GM18499 (cell line): ENCODE results near the gene PACSIN1.
"Not testable (repeated sequence)": the region's sequence is repeated elsewhere in the genome, so short reads cannot be mapped to it uniquely, and the experiment has no call there.

Source experiments
- ATAC-seq: cut with Tn5 transposase; IDR thresholded peaks from one replicate; pipeline ENCODE4 v1.9.1; 2021; ENCODE audit warnings: moderate number of reproducible peaks; ENCODE audit not compliant: insufficient read depth, unreplicated experiment

The PACSIN1 gene

DNA sequence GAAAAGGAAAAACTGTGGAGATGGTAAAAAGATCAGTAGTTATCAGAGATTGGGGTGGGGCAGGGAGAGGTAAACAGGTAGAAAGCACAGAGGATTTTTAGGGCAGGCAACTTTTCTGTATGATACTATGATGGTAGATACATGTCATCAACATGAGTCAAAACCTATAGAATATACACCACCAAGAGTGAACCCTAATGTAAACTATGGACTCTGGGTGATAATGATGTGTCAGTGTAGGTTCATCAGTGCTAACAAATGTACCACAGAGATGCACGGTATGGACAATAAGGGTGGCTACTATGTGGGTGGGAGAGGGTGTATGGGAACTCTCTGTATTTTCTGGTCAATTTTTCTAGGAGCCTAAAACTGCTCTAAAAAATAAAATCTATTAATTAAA lies 18.5 kb downstream of the PACSIN1 start:
- no peak for ATAC-seq

DNA sequence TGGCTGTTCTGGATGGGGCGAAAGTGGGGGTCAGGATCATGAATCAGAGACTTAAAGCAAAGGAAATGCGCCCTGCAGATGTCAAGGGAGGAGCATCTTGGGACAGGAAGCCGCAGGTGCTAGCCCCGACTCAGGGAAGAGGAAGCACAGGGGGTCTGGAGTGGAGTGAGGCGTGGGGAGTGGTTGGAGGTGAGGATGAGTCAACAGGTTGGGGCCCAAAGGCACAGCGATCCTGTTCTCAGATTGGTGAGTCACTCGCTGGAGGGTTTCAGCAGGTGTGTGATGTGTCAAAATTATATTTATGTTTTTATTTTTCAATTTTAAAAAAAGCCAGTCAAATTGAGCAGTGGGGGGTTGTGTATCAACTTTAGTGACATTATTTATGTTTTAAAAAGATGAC lies 19.0 kb downstream of the PACSIN1 start:
- ATAC-seq, result no peak

DNA sequence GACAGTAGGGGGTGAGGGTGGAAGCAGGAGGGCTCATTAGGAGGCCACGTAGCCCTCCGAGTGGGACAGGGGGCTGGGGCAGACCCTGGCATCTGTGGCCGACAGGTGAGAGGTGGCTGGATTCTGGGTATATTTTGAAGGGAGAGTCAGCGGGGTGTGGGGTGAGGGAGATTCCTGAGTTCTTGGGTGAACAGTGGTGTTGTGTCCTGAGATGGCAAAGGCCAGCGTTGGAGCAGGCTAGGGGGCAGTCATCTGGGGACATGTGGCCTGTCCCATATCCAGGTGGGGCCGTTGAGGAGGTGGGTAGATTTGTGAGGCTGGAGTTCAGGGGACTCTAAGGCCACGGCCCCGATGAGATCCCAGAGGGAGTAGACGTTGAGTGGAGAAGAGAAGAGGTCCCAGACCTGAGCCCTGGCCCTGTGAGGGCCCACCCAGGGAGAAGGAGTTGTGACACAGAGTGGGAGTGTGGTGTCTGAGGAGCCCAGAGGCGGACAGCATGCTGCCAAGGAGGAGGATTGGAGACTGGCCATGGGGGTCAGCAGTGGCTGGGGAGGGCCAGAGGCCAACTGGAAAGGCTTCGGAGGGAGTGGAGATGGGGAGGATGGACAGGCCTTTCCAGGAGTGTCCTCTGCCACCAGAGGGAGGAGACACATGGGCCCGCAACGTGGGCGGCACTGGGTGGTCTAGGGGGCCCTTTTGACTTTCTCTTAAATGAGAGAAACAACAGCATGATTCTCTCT lies 19.6 kb downstream of the PACSIN1 start:
- no peak for ATAC-seq

DNA sequence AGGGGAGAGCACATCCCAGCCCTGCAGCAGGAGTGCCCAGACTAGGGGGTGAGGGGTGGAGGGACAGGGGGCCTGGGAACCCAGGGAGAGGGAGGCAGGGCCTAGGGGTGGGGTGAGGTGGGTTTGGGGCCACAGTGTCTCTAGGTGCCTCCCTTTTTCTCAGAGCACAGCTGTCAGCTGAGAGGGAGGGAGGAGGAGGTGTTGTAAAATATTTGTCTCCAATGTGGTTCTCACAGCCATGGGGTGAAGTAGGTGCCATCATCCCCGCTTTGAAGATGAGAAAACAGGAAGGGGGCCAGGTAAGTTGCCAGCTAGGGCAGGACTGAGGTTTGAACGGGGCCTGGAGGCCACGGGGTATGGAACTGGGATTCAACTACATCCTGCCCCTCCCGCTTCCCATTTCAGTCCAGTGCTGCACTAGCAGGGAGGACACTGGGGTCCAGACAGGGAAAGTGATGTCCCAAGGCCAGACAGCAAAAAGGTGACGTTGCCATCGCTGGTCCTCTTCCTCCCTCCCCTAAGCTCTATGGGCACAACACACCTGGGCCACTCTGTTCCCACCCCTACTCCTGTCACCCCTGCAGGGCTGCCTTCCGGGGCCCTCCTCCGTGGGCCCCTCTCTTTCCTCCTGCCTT lies 20.3 kb downstream of the PACSIN1 start:
- ATAC-seq, result no peak

GRCh38 chr6:34486886-34487285 lies 21.0 kb downstream of the PACSIN1 start:
- ATAC-seq, result not testable (repeated sequence)

DNA sequence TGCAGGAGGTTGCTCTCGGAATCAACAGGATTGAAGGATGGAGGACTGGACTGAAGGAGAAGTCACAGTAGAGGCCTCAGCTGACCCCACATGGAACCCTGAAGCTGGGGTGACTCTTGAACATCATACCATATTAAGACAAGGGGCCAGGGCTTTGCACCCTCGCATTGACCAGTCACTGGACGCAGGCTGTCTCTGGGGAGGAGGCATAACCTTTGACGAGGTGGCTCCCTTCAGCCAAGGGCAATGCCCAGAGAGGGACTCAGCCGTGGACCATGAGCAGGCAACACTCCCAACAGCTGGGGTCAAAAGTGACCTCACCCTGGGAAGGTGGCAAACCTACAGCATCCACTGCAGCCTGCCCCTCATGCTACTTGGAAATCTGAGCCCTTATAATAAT lies 21.7 kb downstream of the PACSIN1 start:
- ATAC-seq, result no peak

- no peak for ATAC-seq
Observed at GRCh38 chr6:34489207-34489805, 23.4 kb downstream of the PACSIN1 start.

DNA sequence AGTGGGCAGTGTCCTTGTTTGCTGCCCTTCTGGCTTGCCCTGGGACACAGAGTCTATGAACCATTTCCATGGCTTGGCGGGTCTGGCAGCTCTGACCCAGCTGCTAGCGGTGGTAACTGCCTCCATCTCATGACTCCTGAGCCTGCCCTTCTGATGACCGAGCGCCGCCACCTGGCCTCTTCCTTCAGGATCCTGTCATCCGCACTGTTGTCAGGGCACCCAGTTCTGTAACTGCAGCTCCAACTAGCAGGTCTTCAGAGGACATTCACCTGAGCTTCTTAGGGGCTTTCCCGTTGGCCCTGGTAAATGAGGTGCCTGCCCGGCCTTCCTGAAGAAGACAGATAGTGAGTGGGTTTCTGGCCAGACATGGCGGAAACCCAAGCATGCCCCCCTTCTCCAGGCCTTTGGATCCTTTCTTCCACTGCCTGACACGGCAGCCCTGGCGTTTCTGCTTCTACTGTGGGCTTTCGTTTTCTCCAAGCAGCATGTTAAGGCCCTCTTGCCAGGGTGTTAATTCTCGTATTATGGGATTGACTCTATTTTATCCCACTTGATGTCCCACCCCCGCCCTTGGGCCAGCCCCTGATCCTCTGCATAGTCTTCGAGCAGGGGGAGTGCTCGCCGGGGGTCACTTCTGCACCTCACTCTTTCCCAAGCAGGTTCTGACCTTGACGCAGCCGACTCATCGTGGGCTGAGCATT lies 24.7 kb downstream of the PACSIN1 start:
- ATAC-seq, result no peak

DNA sequence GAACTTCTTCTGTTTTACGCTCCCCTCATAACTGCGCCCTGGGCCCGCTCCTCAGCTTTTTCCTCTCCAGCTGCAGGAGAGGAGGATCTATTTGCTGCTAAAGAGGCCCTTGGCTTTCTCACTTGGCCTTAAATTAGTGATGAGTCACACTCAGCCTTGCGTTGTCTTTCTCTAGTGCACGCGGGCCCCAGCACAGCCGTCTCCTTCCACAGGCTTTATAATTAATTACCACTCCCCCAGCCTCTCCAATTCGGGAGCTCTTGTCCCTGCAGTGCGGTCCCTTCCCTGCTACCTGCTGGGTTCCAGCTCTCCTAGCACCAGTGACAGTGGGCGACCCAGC lies 25.2 kb downstream of the PACSIN1 start:
- ATAC-seq, result no peak

- ATAC-seq, result no peak
Observed at GRCh38 chr6:34493344-34493743, 27.5 kb downstream of the PACSIN1 start.

DNA sequence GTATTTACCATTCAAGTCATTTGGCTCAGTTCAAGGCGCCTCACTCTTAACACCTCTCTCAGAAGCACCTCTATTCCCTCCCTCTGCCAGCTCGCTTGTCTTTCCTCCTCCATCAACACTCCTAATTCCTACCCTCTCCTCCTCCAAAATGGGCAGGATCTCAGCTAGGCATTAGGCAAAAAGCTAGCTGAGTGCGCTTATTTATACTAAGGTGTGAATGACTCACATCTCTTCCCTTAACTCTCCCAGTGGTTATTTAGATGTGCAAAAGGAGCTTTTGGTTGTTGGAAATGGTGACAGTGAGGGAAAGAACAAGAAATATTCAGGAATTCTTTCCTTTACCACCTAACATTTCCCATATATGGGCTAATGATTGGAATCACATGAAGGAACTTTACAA lies 29.1 kb downstream of the PACSIN1 start:
- no peak for ATAC-seq

DNA sequence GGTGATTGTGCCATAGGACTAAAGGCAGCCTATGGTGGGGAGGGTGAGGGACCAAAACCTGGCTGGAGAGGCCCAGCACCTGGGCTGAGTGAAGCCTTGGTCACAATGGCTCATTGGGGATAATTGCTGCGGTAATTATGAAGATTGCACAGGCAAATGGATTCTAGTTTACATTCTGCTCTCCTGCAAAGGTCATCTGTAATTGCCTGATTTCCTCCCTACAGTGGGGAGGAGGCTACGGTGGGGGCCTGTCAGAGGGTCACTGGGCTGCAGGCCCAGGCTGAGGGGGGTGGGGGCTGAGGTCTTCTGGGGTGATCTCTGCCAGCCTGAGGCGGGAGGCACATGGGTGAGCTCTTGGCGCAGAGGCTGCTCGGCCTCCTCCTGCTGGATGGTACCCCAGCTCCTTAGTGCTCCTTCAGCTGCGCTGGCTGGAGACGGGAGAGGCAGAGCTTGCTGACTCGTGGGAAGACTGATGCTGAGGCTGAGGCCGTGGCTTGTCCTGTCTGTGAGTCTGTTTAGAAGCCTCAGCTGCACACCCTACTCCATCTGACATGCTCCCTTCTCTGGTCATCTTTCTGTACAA lies 30.3 kb downstream of the PACSIN1 start:
- no peak for ATAC-seq

DNA sequence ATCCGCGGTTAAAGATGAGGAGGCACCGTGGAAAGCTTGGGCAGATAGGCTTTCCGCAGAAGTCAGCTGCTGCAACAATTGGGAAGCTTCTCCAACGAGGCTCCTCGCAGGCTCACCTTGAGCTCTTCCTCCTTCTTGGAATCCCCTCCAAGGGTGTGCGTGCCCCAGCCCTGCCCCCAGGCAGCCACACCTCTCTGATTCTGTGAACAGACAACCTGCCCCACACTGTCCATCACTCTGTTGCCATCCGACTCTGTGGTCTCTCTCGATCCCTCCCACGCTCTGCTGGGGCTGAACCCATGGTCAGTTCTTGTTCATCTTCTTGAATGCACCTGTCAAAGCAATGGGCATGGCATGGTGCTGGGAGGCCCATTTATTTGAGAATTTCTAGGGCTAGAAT lies 31.5 kb downstream of the PACSIN1 start:
- ATAC-seq, result no peak

DNA sequence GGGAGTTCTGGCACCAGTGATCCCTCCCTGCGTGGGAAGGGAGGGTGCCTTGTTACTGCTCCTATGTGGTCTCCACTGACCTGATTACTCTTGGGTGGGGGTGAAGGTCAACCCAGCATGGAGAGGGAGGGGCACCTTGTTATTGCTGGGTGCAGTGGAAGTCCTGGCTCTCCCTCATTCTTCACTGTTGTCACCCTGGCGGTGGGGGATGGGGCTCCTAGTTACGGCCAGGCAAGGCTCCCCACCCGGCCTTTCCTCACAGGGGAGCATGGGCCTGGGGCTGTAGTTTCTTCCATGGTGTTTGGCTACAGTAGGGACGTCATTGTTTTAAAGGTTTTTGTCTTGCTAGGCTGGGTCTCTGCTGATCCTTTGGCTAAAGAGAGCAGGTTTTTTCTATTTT lies 40.8 kb downstream of the PACSIN1 start:
- no peak for ATAC-seq

DNA sequence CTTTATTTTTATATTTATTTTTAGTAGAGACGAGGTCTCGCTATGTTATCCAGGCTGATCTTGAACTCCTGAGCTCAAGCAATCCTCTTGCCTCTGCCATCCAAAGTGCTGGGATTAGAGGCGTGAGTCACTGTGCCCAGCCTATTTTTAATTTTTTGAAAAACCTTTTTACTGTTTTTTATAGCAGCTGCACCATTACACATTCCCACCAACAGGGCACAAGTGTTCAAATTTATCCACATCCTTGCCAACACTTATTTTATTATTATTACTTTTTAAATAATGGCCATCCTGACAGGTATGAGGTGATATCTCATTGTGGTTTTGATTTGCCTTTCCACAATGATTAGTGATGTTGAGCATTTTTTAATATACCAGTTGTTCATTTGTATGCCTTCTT lies 42.5 kb downstream of the PACSIN1 start:
- ATAC-seq, result no peak

- no peak for ATAC-seq
Observed at GRCh38 chr6:34509782-34510181, 43.9 kb downstream of the PACSIN1 start.

GRCh38 chr6:34510299-34510698 lies 44.4 kb downstream of the PACSIN1 start:
- ATAC-seq, result no peak

DNA sequence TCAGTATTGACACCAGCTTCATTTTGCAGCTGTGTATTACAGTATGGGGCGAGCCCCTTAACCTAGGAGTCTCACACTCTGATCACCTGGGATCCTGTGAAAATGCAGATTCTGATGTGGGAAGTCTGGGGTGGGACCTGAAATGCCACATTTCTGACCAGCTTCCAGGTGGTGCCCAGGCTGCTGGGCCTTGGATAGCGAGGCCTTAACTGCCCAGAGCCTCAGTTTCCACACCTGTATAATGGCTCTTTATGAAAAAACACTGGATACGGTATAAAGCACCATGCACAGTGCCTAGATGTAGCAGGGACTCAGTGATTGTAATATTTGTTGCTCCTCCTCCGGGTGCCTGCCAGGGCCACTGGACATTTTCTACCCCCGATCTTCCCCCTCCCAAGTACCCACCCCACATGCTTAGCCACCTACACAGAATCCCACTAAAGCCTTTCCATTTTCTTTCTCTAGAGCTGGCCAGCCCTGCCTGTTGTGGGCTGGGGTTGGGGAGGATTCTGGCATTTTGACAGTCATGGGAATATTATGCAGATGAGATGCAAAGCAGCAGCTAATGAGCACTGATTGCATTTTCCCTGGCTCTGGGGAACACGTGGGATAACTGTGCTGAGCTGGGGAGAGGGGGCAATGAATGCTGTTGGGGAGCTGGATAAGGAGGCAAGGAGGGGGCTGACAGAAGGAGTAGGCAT lies 45.5 kb downstream of the PACSIN1 start:
- ATAC-seq, result no peak

DNA sequence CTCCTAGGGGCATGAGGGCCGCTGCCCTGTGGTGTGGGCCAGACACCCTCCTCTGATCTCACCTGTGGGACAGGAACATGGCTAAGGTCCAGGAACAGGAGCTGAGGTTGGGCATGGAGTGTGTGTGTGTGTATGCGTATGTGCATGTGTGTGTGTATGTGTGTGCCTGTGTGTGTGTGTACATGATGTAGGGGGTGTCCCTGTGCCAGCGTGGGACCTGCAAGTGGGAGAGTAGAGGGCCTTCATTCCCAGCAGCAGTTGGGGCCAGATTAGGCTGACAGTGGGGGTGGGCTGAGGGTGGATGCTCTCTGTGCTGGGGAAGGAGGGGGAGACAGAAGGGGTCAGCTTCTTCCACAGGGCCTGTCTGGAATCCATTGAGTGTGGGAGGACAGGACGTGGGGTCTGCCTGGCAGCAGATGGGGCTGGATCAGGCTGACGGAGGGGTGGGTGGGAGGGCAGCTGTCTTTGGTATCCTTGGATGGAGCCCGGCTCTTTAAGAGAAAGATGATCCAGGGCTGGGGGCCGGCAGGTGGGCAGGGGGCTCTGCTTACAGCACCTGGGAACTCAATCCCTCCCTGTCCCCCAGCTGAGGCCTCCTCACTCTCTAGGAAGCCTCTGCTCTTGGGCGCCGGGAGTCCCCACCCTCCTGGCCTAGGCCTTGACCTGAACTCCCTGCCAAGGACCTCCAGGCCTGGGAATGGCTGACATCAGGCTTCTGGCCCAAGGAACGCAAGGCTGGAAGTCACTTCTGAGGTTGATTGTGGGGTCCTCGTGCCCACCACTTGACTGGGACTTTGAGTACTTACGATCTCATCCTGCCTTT lies 46.2 kb downstream of the PACSIN1 start:
- ATAC-seq, result no peak

- ATAC-seq, result no peak
Observed at GRCh38 chr6:34512738-34513115, 46.9 kb downstream of the PACSIN1 start.
